NCI-H128 (cell line): ENCODE measurements around the gene MEIS2.

Experiments used
- DNase-seq: peaks from one replicate; lab custom pipeline; 2025; ENCODE audit not compliant: unreplicated experiment; lab: John Stamatoyannopoulos, UW

The MEIS2 gene

GRCh38 chr15:37100109-37100965, at the start of gene MEIS2:
Gene MEIS2, minus strand, starts transcription at chr15:37100549. Its CDS starts 1,083 bp downstream, at chr15:37099466.
- peak; percentile 63 for DNase-seq

- no peak for DNase-seq
These were observed 48.8 kb upstream of the MEIS2 start for GRCh38 chr15:37149146-37149545.

- no peak for DNase-seq
These were observed 48.4 kb upstream of the MEIS2 start for GRCh38 chr15:37148714-37149113.

GRCh38 chr15:37143351-37143750, 43.0 kb upstream of the MEIS2 start:
- no peak for DNase-seq

GRCh38 chr15:37142371-37142770, 42.0 kb upstream of the MEIS2 start:
- no peak for DNase-seq

GRCh38 chr15:37140531-37141058, 40.2 kb upstream of the MEIS2 start:
- DNase-seq, result no peak

- DNase-seq, result no peak
These were observed 38.4 kb upstream of the MEIS2 start for GRCh38 chr15:37138591-37139215.

GRCh38 chr15:37137221-37137620, 36.9 kb upstream of the MEIS2 start:
- DNase-seq, result no peak

GRCh38 chr15:37136666-37137065, 36.3 kb upstream of the MEIS2 start:
- no peak for DNase-seq

- peak; percentile 89 for DNase-seq
These were observed 34.9 kb upstream of the MEIS2 start for GRCh38 chr15:37135225-37135624.

- no peak for DNase-seq
These were observed 34.4 kb upstream of the MEIS2 start for GRCh38 chr15:37134699-37135131.

- no peak for DNase-seq
These were observed 33.9 kb upstream of the MEIS2 start for GRCh38 chr15:37134244-37134643.

GRCh38 chr15:37133602-37134001, 33.3 kb upstream of the MEIS2 start:
- no peak for DNase-seq

GRCh38 chr15:37132826-37133417, 32.6 kb upstream of the MEIS2 start:
- no peak for DNase-seq

- DNase-seq, result no peak
These were observed 31.3 kb upstream of the MEIS2 start for GRCh38 chr15:37131621-37132020.

GRCh38 chr15:37130356-37130755, 30.0 kb upstream of the MEIS2 start:
- no peak for DNase-seq

GRCh38 chr15:37125143-37125542, 24.8 kb upstream of the MEIS2 start:
- DNase-seq, result no peak

GRCh38 chr15:37124331-37124730, 24.0 kb upstream of the MEIS2 start:
- DNase-seq, result no peak

- no peak for DNase-seq
These were observed 22.4 kb upstream of the MEIS2 start for GRCh38 chr15:37122703-37123102.

GRCh38 chr15:37121492-37121891, 21.1 kb upstream of the MEIS2 start:
- no peak for DNase-seq

- DNase-seq, result no peak
These were observed 16.7 kb upstream of the MEIS2 start for GRCh38 chr15:37117030-37117429.

GRCh38 chr15:37115538-37115937, 15.2 kb upstream of the MEIS2 start:
- no peak for DNase-seq
